HepG2 (cell line): ENCODE data around the gene PARVA.

Experiments used
- ARHGAP35 ChIP-seq: sonication (generic); formaldehyde crosslinking; IDR thresholded peaks from 2 replicates; pipeline ENCODE4 v1.9.0; 2022; ENCODE audit warnings: mild to moderate bottlenecking, inconsistent platforms, moderate library complexity, missing genetic modification reagents, borderline replicate concordance
- ZNF337 ChIP-seq: sonication (generic); formaldehyde crosslinking; IDR thresholded peaks from 2 replicates; pipeline ENCODE4 v1.5.1; 2020; ENCODE audit warnings: missing genetic modification reagents, low read depth, mild to moderate bottlenecking, borderline replicate concordance

GRCh38 chr11:12478743-12479142, 101.4 kb downstream of the PARVA start:
- TF ChIP-seq ZNF337 (CRISPR knock-in tag) (no peak), ARHGAP35 (CRISPR knock-in tag) (no peak)
